Activated CD4-positive, CD25-positive, alpha-beta regulatory T cell (primary cell): ENCODE measurements around the gene SAMD4A.

Experiments
- DNase-seq, 4 experiments: peaks; one replicate each; lab custom pipeline; 2025; lab: John Stamatoyannopoulos, UW

Gene SAMD4A

DNA sequence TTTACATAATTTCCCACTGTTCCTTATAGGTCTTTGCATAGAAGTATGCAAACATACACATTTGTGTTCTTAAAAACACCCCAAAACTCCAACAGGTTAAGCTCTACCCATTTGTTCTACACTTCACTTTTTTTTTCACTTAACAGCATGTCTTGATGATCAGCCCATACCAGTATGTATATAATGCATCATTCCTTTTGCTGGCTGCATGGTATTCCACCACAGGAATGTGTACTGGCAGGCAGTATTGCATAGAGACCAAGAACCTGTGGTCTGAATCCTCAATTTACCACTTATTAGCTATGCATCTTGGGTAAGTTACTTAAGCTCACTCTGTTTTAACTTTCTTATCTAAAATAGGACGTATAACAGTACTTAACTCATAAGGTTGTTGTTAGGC, 65.5 kb downstream of the SAMD4A start:
- no peak for DNase-seq

GRCh38 chr14:54633076-54633475, 66.1 kb downstream of the SAMD4A start:
- no peak for DNase-seq

- DNase-seq = no peak
These were observed 70.6 kb downstream of the SAMD4A start for GRCh38 chr14:54637270-54638134.

DNA sequence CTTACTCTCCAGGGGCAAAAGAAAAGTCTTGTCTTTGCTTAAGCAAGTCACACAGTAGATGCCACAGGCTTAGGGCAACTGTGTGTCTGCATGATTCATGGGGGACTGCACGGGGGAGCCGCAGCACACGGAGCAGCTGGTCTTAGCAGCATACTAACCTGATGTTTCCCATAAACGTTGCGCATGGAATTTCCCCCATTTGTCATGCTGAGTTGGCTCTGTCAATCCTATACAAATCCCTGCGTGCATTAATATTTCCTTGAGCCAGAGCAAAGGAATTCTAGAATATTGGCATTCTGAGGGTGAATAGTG, 71.2 kb downstream of the SAMD4A start:
- no peak for DNase-seq

- DNase-seq = no peak
These were observed 72.7 kb downstream of the SAMD4A start for GRCh38 chr14:54639611-54640010.

DNA sequence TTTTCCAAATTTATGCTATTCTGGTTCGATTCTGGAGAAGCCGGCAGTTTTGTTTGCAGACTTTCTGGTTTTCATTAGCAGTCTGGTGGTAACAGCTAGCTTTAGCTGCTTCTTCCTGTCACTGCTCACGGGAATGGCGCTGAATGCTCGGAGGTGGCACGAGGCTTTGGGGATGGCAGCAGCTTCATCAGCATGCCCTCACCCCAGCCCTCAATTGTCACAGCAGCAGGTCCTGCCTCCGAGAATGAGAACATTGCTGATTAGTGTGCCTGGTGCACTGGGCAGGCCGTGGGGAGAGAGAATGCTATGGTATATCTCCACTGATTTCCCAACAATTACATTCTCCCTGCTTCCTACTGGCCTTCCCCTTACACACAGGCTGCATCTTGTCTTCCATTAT, 73.6 kb downstream of the SAMD4A start:
- no peak for DNase-seq

DNA sequence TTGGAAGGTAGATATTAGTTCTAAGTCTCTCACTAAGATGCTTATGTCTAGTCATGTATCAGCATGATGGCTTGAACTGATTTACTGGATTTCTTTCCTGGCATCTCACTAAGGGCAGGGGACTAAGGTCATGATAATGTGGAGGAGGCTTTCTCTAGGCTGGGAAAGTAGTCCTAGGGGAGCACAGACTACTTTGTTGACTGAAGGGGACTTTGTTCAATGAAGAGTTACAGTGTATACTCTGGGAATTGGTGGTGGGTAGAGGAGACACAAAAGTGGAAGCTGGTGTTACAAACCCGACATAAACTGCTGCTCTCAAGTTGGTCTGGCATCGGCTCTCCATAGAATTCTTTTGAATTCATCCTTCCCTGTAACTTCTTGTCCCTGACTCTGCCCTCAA, 75.2 kb downstream of the SAMD4A start:
- no peak for DNase-seq

GRCh38 chr14:54642801-54643695, 76.1 kb downstream of the SAMD4A start:
- DNase-seq = no peak

GRCh38 chr14:54643696-54644176, 76.8 kb downstream of the SAMD4A start:
- no peak for DNase-seq

DNA sequence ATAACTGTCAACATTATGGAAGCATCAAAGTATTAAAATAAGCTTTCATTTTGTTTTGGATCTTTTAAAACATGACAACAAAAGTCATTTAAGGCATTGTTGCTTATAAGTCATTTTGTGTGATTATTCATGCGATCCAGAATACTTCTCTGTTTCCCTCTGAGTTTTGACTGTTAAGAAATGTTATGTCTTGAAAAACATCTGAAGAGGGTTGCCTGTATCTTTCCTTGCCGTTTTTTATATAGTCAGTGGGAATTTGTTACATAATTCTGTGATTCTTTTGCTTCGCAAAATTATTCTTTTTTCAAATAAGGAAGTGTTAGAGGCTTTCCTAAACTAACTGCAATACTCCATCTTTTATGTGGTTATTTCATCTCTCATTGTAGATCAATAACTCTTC, 78.7 kb downstream of the SAMD4A start:
- DNase-seq = no peak

GRCh38 chr14:54646626-54647025, 79.7 kb downstream of the SAMD4A start:
- DNase-seq = no peak

GRCh38 chr14:54647378-54647777, 80.5 kb downstream of the SAMD4A start:
- no peak for DNase-seq

- no peak for DNase-seq
These were observed 82.1 kb downstream of the SAMD4A start for GRCh38 chr14:54649056-54649455.

- DNase-seq = no peak
These were observed 83.5 kb downstream of the SAMD4A start for GRCh38 chr14:54650331-54650958.

DNA sequence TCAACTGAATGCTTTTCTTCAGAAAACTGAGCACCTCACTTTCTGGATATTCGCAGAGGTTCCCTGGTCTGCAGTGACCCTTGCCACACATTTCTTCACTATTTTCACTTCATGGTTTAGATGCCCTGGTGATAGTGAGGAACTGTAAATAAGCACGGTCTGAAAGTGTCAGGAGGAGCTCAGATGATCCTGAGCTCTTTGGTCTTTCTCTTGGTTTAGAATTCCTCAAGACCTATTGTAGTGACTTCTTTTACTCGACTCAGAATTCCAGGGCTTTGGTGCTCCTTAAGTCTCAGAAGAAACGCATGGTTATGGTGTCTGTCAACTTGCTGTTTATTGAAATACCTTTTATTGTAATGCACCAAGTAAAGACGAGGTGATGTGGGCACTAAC, 84.0 kb downstream of the SAMD4A start:
- DNase-seq = no peak

GRCh38 chr14:54651649-54652048, 84.7 kb downstream of the SAMD4A start:
- no peak for DNase-seq

DNA sequence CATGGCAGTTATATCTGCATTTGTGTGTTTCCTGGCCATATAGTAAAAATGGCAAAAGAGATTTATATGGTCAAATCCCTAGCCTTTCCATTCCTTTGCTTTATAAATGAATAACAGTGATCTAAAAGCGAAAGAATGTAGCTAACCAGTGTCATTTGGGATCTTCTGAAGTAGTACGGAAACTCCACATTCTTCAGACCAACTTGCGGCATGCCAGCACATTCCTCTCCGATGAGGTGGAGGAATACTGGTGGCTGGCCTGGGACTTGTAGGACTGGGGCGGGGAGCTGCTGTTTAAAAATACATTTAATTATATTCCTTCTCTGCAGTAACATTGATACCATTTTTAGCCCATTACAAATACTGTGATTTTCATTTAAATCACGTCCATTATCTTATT, 85.3 kb downstream of the SAMD4A start:
- DNase-seq = no peak

DNA sequence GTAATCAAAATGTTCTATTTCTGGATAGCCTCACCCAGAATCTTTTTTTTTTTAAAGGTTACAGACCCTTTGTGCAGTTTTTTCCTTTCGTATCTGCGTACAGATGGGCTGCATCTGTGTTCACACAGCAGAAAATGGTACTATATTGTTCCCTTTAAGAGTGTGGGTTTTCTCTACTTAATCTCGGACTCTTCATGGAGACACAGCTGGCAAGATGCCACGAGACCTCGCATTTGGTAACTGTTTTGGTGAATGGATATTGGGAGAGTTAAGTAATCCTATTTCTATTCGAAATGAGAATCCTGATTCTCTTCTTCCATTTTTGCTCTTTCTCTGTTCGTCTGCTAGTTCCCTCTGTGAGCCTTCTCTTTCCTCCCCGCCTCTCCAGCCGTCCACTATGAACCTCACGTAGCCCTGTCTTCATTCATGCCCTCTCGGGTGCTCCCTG, 85.7 kb downstream of the SAMD4A start:
- no peak for DNase-seq

- DNase-seq = no peak
These were observed 87.0 kb downstream of the SAMD4A start for GRCh38 chr14:54653712-54654469.

DNA sequence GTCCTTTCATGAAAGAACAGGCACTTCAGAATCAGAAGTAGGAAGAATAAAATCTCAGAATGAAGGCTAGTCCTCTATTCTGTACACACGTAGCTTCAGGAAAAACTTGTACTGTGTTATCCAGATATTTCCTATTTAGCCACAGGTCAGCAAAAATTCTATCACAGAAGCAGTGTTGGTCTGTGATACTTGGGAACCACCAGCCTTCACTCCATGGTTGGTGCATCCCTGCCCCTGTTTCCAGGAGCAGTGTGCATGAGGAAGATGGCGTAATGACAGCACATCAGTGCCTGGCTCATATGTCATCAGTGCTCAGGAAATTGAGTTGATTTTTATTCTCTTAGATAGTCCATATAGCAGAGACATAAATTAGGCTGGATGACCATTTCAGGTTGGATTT, 87.7 kb downstream of the SAMD4A start:
- DNase-seq = no peak

DNA sequence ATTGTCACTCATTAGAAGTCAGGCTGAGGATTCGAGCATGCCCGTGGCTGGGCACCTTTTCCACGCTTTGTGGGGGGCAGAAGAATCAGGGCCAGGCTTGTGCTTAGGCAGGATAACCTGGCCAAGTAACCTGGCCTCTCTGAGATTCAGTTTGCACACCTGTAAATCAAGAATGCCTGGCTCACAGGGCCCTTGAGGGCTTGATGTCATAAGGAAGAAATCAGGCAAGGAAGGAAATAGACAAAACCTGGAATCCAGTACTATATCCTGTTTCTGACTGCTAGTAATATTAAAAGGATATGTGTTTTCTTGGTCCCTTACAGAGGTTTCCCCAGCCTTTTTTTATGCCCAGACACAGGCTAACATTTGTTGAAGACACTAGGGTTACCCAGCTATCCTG, 91.9 kb downstream of the SAMD4A start:
- no peak for DNase-seq

GRCh38 chr14:54659365-54659764, 92.4 kb downstream of the SAMD4A start:
- DNase-seq = no peak
